Left ventricle myocardium inferior (tissue), 1 donor: Measurements from ENCODE around the gene CHKB. TPM values are rescaled to one million over a fixed set of nuclear protein-coding genes. Genes with fewer than 3 reads are reported as not detected.
"Not testable (repeated sequence)": the region's sequence is repeated elsewhere in the genome, so short reads cannot be mapped to it uniquely, and the experiment has no call there.

Source experiments
- DNase-seq: peaks from one replicate; pipeline ENCODE4 v3.0.0-alpha.2; 2020
- H3K27ac ChIP-seq: fragments of 200-600 bp; replicated peaks from 2 replicates; pipeline ENCODE4 v1.8.0; 2021
- H3K27me3 ChIP-seq: fragments of 200-600 bp; 2 replicates; pipeline ENCODE4 v1.8.0; 2021; ENCODE audit warnings: low read depth
- H3K36me3 ChIP-seq: fragments of 200-600 bp; 2 replicates; pipeline ENCODE4 v1.8.0; 2021
- H3K4me1 ChIP-seq: fragments of 200-600 bp; 2 replicates; pipeline ENCODE4 v1.8.0; 2021
- H3K4me3 ChIP-seq: fragments of 200-600 bp; 2 replicates; pipeline ENCODE4 v1.8.0; 2021; ENCODE audit warnings: mild to moderate bottlenecking, moderate library complexity
- H3K9me3 ChIP-seq: fragments of 200-600 bp; replicated peaks from 2 replicates; pipeline ENCODE4 v1.8.0; 2021
- intact Hi-C: fragments of 100-400 bp; cut with micrococcal nuclease; formaldehyde crosslinking; loops from one replicate; pipeline ENCODE4 v1.11.0; 2022
- total RNA-seq: library from RNA; stranded (reverse); fragmentation: NEBNext Ultra II Directional; extraction: Animal tissue kit (Norgen Biotek cat#: 25700); gene quantifications from one replicate; pipeline ENCODE4 v1.2.1, GENCODE V29; 2021
- TF ChIP-seq, protein P1 (sequence below): fragments of 200-600 bp; IDR thresholded peaks from 2 replicates; pipeline ENCODE4 v1.8.0; 2021; ENCODE audit warnings: antibody characterized with exemption, mild to moderate bottlenecking, borderline replicate concordance
- donor health status: DM: no; HTN: yes; CAD: no; lungs with severe emphysema.

Gene CHKB
- total RNA-seq, 1 donor from 2014 or later = 36.0 TPM

DNA sequence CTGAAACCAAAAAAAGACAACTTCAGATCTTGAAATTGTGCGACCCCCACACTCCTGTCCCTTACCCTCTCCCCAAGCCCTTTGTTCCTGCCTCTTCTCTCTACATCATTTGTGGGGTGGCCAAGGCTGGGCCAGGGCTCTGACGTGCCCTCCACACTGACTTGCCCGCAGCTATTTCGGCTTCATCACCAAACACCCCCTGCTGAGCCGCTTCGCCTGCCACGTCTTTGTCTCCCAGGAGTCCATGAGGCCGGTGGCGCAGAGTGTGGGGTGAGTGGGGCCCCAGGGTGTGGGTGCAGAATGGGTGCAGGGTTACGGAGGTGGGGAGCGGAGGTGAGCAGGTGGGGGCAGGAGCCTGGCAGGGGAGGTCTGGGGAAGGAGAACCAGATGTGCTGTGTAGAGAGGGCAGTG is 27.4 kb upstream of the CHKB start:
- no peaks in the 10 kb centered on the region for H3K36me3 ChIP-seq
- no peaks in the 10 kb centered on the region for H3K9me3 ChIP-seq
- TF ChIP-seq, protein P1, sequence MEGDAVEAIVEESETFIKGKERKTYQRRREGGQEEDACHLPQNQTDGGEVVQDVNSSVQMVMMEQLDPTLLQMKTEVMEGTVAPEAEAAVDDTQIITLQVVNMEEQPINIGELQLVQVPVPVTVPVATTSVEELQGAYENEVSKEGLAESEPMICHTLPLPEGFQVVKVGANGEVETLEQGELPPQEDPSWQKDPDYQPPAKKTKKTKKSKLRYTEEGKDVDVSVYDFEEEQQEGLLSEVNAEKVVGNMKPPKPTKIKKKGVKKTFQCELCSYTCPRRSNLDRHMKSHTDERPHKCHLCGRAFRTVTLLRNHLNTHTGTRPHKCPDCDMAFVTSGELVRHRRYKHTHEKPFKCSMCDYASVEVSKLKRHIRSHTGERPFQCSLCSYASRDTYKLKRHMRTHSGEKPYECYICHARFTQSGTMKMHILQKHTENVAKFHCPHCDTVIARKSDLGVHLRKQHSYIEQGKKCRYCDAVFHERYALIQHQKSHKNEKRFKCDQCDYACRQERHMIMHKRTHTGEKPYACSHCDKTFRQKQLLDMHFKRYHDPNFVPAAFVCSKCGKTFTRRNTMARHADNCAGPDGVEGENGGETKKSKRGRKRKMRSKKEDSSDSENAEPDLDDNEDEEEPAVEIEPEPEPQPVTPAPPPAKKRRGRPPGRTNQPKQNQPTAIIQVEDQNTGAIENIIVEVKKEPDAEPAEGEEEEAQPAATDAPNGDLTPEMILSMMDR = no peak
- intact Hi-C loops = no loop called here
- peaks cover 73% of the 10 kb centered on the region for H3K27me3 ChIP-seq
- no peak for DNase-seq
- H3K4me3 ChIP-seq = no peak overlapping the region
- no peak overlapping the region for H3K27ac ChIP-seq
- H3K4me1 ChIP-seq = peaks cover 8% of the 10 kb centered on the region

DNA sequence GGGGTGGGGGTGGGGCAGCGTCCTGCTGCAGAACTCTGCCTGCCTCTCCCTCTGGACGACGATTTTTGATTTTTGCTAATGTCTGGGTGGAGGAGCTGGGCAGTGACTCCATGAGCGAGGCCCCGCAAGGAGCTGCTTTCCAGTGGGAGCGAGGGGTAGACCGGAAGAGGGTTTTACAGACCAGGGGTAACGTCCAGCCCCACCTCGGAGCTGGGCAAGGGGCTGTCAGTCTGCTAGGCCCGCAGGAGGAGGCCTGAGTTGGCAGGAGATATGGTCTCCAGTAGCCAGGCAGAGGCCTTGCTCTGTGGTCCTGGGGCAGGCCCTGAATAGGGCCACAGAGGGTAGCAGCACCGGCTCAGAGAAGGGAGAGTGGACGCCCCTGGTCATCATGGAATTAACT is 26.9 kb upstream of the CHKB start:
- no peak overlapping the region for H3K4me3 ChIP-seq
- no peaks in the 10 kb centered on the region for H3K9me3 ChIP-seq
- TF ChIP-seq, protein P1 = no peak
- H3K36me3 ChIP-seq = no peaks in the 10 kb centered on the region
- H3K4me1 ChIP-seq = peaks cover 8% of the 10 kb centered on the region
- H3K27me3 ChIP-seq = peaks cover 78% of the 10 kb centered on the region
- H3K27ac ChIP-seq = no peak overlapping the region
- no peak for DNase-seq
- intact Hi-C loops = no loop called here

DNA sequence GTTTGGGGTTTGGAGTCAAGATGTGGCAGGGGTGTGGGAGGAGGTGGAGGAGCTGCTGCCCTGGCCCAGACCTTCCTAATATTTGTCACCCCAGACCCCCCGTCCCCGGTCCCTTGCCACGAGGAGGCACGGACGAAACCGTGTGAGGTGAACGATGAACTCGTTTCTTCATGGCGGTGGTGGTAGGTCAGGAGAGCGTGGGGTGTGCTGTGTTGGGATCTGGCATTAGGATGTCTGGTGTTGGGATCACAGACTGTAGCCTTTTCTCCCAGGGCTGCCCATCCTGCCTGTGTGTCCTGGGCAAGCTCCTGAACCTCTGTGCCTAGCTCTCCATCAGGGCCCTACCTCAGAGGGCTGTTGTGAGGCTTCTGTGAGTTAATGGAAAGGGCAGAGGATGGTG is 26.3 kb upstream of the CHKB start:
- TF ChIP-seq, protein P1 = no peak
- Histone ChIP-seq H3K27me3 (peaks cover 84% of the 10 kb centered on the region), H3K36me3 (no peaks in the 10 kb centered on the region), H3K9me3 (no peaks in the 10 kb centered on the region), H3K4me3 (no peak overlapping the region), H3K27ac (no peak overlapping the region), H3K4me1 (peaks cover 8% of the 10 kb centered on the region)
- intact Hi-C loops = no loop called here
- DNase-seq = no peak

DNA sequence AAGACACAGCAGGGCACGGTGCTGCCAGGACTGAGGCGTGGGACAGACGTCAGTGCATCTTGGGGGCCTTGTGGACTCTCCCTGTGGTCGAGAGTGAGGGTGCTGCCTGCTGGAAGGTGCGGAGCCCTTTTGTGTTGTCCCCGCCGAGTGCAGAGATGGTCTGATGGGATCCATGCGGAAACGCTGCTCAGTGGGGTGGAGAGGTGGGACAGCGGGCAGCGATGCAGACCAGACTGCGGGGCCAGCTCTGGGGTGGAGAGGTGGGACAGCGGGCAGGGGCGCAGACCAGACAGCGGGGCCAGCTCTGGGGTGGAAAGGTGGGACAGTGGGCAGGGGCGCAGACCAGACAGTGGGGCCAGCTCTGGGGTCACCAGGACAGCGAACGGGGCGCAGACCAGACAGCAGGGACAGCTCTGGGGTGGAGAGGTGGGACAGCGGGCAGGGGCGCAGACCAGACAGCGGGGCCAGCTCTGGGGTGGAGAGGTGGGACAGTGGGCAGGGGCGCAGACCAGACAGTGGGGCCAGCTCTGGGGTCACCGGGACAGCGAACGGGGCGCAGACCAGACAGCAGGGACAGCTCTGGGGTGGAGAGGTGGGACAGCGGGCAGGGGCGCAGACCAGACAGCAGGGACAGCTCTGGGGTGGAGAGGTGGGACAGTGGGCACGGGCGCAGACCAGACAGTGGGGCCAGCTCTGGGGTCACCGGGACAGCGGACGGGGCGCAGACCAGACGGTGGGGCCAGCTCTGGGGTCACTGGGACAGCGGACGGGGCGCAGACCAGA is 25.6 kb upstream of the CHKB start:
- intact Hi-C loops, H3K36me3 ChIP-seq, H3K27ac ChIP-seq, H3K4me3 ChIP-seq, DNase-seq, H3K9me3 ChIP-seq, H3K4me1 ChIP-seq: not testable (repeated sequence)
- H3K27me3 ChIP-seq = peaks cover 86% of the 10 kb centered on the region

DNA sequence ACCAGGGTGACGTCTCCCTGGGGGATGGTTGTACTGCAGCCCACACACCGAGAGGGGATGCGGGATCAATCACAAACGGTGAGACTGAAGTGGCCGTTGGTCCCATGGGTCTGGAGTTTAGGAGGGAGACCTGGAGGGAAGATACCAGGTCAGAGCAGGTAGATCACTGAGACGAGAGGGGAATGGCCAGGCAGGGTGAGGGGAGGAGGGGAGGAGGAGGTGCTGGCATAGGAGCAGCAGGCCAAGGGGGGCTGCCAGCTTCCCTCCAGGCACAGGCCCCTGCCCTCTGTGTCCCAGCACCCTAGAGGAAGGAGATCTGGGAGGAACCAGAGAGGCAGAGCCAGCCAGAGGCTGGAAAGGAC is 25.0 kb upstream of the CHKB start:
- peaks cover 87% of the 10 kb centered on the region for H3K27me3 ChIP-seq
- peaks cover 6% of the 10 kb centered on the region for H3K4me1 ChIP-seq
- H3K9me3 ChIP-seq = no peaks in the 10 kb centered on the region
- H3K4me3 ChIP-seq = no peak overlapping the region
- H3K36me3 ChIP-seq = no peaks in the 10 kb centered on the region
- no peak for DNase-seq
- TF ChIP-seq, protein P1 = no peak
- H3K27ac ChIP-seq = no peak overlapping the region
- intact Hi-C loops = no loop called here

DNA sequence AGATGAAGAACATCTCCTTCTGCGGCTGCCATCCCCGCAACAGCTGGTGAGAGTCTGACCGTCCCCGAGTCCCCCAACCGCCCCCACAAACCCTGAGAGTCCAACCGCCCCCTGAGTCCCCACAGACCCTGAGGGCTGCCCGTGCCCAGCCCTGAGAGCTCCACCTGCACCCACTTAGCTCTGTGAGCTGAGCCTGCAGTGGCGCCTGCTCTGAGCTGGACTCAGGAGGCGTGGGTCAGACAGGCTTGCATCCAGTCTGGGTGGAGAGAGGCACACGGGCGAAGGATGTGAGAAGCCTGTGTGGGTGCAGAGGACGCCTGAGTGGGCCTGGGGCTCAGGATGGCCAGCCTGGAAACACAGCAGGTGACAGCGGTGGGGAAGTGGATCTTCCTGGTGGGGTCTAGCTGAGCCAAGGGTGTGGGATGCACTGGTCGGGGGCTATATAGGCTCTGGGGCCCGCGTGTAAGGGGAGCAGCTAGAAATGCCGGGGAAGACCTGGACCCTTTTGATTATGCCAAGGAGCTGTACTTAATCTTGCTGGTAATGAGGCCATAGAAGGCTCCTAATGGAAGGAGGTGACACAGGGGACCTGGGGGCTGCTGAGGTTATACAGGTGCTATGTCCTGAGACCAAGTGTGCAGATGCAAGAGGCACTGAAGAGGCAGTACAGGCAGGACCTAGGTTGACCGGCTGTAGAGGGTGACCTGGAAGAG is 24.5 kb upstream of the CHKB start:
- H3K27me3 ChIP-seq = peaks cover 88% of the 10 kb centered on the region
- no peak overlapping the region for H3K4me3 ChIP-seq
- intact Hi-C loops = no loop called here
- DNase-seq = no peak
- H3K27ac ChIP-seq = no peak overlapping the region
- TF ChIP-seq, protein P1 = no peak
- H3K36me3 ChIP-seq = no peaks in the 10 kb centered on the region
- H3K9me3 ChIP-seq = no peaks in the 10 kb centered on the region
- peaks cover 6% of the 10 kb centered on the region for H3K4me1 ChIP-seq
